ENCODE measurements around the gene SMIM1.

- TF ChIP-seq POLR2A (IDR thresholded peaks at IDR 0.05; ENCODE audit: low read depth, low read length) = no peak
- TF ChIP-seq MAZ (IDR thresholded peaks at IDR 0.05; ENCODE audit: borderline replicate concordance, low read depth, low read length) = no peak
- TF ChIP-seq, protein P1, sequence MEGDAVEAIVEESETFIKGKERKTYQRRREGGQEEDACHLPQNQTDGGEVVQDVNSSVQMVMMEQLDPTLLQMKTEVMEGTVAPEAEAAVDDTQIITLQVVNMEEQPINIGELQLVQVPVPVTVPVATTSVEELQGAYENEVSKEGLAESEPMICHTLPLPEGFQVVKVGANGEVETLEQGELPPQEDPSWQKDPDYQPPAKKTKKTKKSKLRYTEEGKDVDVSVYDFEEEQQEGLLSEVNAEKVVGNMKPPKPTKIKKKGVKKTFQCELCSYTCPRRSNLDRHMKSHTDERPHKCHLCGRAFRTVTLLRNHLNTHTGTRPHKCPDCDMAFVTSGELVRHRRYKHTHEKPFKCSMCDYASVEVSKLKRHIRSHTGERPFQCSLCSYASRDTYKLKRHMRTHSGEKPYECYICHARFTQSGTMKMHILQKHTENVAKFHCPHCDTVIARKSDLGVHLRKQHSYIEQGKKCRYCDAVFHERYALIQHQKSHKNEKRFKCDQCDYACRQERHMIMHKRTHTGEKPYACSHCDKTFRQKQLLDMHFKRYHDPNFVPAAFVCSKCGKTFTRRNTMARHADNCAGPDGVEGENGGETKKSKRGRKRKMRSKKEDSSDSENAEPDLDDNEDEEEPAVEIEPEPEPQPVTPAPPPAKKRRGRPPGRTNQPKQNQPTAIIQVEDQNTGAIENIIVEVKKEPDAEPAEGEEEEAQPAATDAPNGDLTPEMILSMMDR (conservative IDR thresholded peaks at IDR 0.05; ENCODE audit: low read depth, low read length) = no peak
- no peak for TF ChIP-seq CEBPB (IDR thresholded peaks at IDR 0.05; ENCODE audit: low read depth, low read length)
- no peak for TF ChIP-seq RAD21 (IDR thresholded peaks at IDR 0.05; ENCODE audit: low read length)
- TF ChIP-seq USF2 (IDR thresholded peaks at IDR 0.05; ENCODE audit: low read depth, low read length) = no peak
- TF ChIP-seq BHLHE40 (IDR thresholded peaks at IDR 0.05; ENCODE audit: low read depth, low read length) = no peak
These were observed 30.7 kb upstream of the SMIM1 start for GRCh38 chr1:3741566-3742438.
